Skeletal muscle cell (primary cell): ENCODE data around the gene ALPI.

Source experiments
- DNase-seq: peaks from one replicate; pipeline ENCODE4 v3.0.0-alpha.2; 2010; ENCODE audit warnings: low read depth
- H3K4me3 ChIP-seq: 2 replicates; pipeline ENCODE4 v1.5.1; 2011; ENCODE audit warnings: low read depth, mild to moderate bottlenecking, control low read depth, low read length, moderate library complexity

Gene ALPI

GRCh38 chr2:232492963-232493700 lies 37.2 kb downstream of the ALPI start:
- no peak for DNase-seq
- no peak overlapping the region for H3K4me3 ChIP-seq

- DNase-seq, result no peak
- H3K4me3 ChIP-seq, result no peak overlapping the region
These were observed 37.9 kb downstream of the ALPI start for GRCh38 chr2:232493701-232494474.

- DNase-seq, result no peak
- no peak overlapping the region for H3K4me3 ChIP-seq
These were observed 38.6 kb downstream of the ALPI start for GRCh38 chr2:232494542-232494941.

- H3K4me3 ChIP-seq, result no peak overlapping the region
- no peak for DNase-seq
These were observed 39.3 kb downstream of the ALPI start for GRCh38 chr2:232495292-232495691.

DNA sequence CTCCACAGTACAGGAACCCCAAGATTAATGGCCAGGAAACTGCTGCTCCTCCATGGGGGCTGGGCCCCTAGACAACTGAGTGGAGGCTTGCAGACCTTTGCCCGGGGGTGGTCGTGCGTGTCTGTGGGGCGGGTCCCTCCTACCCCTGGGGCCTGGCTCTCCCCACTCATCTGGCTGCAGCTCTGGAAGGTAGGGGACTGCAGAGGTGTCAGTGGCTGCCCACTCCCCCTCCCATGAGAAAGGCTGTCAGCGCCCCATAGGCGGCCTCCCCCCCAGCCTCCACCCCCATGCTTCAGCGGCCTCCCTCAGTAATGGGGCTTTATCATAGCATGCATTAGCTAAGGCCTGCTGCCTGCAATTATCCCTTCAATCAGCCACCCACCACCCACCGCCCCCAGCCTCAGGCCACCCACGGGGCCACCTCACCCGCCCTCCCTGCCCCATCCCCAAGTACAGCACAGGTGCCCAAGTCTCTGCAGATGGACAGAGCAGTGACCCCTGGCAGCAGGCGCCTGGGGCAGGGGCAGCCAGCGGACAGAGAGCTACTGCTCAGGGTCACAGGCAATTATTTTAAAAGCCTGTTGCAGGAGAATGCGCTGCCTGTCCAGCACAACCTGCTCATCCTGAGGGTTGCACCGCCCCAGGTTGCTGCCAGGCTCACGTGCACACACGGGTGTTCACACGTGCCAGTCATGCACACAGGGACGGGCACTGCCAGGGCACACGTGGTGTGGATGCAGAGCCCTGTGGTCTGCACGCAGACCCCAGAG lies 40.7 kb downstream of the ALPI start:
- no peak for DNase-seq
- no peak overlapping the region for H3K4me3 ChIP-seq

- DNase-seq, result no peak
- H3K4me3 ChIP-seq, result no peak overlapping the region
These were observed 41.4 kb downstream of the ALPI start for GRCh38 chr2:232497348-232497747.

DNA sequence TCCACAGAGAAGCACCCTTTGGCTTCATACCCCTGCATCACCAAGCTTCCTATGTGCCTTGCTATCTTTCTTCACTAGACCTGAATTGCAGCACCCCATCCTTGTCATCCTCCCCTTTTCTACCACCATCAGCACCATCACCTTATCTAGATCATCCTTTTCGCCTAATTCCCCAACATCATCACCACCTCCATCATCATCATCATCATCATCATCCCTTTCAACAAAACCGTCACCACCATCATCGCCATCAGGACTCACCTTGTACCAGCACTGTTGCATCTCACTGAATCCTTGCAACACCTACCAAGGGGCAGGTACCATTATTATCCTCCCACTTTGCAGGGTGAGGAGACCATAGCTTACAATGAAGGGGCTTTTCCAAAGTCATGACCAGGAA lies 42.5 kb downstream of the ALPI start:
- no peak for DNase-seq
- H3K4me3 ChIP-seq, result no peak overlapping the region

DNA sequence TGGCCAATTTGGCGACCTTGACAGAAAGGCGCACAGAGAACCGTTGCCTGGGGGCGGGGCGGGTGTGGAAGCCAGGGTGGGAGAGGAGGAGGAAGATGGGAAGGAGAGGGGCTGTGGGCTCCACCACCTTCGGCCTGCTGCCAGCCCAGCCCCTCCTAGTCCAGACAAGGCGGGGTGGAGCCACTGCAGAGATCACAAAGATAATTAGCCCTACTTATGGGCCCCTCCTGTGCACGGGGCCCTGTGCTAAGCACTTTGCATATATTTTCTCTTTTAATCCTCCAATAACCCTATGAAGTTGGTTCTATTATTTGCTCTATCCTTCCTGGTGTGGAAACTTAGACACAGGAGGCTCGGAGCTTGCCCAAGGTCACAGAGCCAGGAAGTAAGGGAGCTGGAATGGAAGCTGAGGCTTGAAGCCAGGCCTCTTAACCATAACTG lies 45.4 kb downstream of the ALPI start:
- no peak overlapping the region for H3K4me3 ChIP-seq
- DNase-seq, result no peak

DNA sequence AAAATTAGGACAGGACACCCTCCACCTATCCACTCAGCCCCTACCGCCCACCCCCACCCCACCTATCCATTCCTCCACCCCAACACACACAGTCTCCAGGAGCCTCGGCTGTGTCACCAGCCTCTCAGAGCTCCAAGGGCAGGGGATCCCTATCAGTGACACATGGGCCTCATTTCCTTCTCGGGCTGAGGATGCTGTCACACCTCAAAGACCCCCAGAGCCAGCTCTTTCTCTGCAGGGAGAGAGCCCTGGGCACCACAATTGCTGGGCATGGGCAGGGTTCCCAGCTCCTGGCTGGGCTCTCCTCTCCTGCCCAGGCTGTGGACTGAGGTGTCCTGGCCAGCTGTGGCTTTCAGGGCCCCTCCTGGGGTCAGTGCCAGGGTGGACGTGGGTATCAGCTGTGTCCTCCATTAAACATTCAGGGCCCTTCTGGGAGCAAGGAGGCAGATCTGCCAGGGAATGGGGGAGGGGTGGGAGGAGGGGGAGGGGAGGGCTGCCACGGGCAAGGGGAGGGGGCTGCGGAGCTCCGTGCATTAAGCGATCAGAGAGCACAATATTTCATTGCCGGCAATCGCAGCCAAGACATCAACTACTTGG lies 45.9 kb downstream of the ALPI start:
- no peak overlapping the region for H3K4me3 ChIP-seq
- no peak for DNase-seq

DNA sequence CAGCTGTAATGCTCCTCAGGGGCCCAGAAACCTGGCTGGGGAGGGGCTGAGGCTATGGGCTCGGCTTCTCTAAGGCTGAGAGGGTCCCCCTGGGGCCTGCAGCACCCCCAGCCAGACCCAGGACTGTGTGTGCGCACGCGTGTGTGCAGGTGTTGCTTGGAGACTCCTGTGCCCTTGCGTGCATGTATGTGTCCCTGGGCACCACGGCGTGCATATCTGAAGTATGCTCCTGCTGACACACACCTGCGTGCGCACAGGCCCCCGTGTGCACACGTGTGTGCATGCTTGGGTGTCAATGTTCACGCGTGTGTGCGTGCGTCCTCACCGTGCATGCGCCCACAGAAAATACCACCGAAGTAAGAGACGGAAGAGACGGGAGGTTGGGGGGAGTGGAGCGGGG lies 46.6 kb downstream of the ALPI start:
- H3K4me3 ChIP-seq, result no peak overlapping the region
- DNase-seq, result no peak

- DNase-seq, result no peak
- H3K4me3 ChIP-seq, result peak overlapping the region; percentile 13
These were observed 47.2 kb downstream of the ALPI start for GRCh38 chr2:232502911-232503808.

- no peak for DNase-seq
- no peak overlapping the region for H3K4me3 ChIP-seq
These were observed 47.9 kb downstream of the ALPI start for GRCh38 chr2:232503809-232504323.

- no peak overlapping the region for H3K4me3 ChIP-seq
- DNase-seq, result no peak
These were observed 48.5 kb downstream of the ALPI start for GRCh38 chr2:232504438-232504837.

DNA sequence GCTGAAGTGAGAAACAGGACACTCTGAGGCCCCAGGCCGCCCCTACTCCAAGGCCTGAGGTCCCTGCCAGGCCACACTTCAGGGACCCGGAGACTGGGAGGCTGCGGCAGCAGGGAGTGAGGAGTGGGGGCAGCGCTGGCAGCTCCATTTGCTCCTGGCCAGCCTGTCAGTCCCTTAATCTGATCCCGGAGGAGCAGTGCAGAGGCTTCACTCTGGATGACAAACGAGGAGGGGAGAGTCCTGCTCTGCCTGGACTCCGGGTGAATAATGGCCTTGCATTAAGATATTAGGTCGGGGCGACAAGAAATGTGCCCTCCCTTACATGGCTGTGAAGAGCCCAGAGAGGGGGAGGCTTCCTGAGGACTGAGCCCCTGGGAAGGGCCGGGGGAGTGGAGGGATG lies 49.9 kb downstream of the ALPI start:
- no peak for DNase-seq

GRCh38 chr2:232506709-232507108 lies 50.8 kb downstream of the ALPI start:
- no peak overlapping the region for H3K4me3 ChIP-seq
- no peak for DNase-seq

More for the DNA sequence above, 49.9 kb downstream of the ALPI start:
- no peak overlapping the region for H3K4me3 ChIP-seq

DNA sequence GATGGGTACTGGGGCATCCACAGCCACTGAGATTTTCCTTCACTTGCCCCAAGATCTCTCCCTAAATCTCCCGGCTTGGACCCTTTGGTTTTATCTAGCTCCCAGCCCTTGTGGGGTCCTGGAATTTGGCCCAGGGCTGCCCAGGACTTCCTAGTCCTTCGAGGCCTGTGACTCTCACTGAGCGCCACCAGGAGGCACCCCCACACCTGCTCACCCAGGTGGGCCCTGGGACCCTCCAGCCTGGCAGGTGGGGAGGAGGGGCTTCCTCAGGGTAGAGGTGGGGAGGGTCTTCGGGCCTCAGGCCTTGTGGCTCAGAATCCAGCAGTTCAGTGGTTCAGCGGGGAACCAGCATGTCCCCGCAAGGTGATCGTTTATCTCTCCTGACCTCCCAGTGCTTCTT lies 52.3 kb downstream of the ALPI start:
- DNase-seq, result no peak
- no peak overlapping the region for H3K4me3 ChIP-seq
